GM19397 (cell line): ENCODE measurements around the gene ZNF429.
"Not testable (repeated sequence)": the region's sequence is repeated elsewhere in the genome, so short reads cannot be mapped to it uniquely, and the experiment has no call there.

Source experiments
- ATAC-seq: cut with Tn5 transposase; IDR thresholded peaks from one replicate; pipeline ENCODE4 v1.9.1; 2021; ENCODE audit warnings: mild to moderate bottlenecking, moderate library complexity; ENCODE audit not compliant: unreplicated experiment

ZNF429 gene

GRCh38 chr19:21587549-21587948 lies 82.1 kb downstream of the ZNF429 start:
- no peak for ATAC-seq

- no peak for ATAC-seq
Observed at GRCh38 chr19:21588065-21588601, 82.7 kb downstream of the ZNF429 start.

- no peak for ATAC-seq
Observed at GRCh38 chr19:21590867-21591266, 85.5 kb downstream of the ZNF429 start.

- ATAC-seq: no peak
Observed at GRCh38 chr19:21593008-21593481, 87.6 kb downstream of the ZNF429 start.

GRCh38 chr19:21593502-21593901 lies 88.1 kb downstream of the ZNF429 start:
- no peak for ATAC-seq

- no peak for ATAC-seq
Observed at GRCh38 chr19:21593934-21594820, 88.8 kb downstream of the ZNF429 start.

- ATAC-seq: no peak
Observed at GRCh38 chr19:21595185-21595584, 89.8 kb downstream of the ZNF429 start.

GRCh38 chr19:21602082-21602658 lies 96.8 kb downstream of the ZNF429 start:
- ATAC-seq: no peak

GRCh38 chr19:21602659-21603430 lies 97.4 kb downstream of the ZNF429 start:
- not testable (repeated sequence) for ATAC-seq

- no peak for ATAC-seq
Observed at GRCh38 chr19:21603431-21604231, 98.2 kb downstream of the ZNF429 start.

- no peak for ATAC-seq
Observed at GRCh38 chr19:21604351-21604926, 99.0 kb downstream of the ZNF429 start.
